Middle frontal gyrus (tissue), 1 donor: Measurements from ENCODE around the gene TSNAX.
"Not testable (repeated sequence)": the region's sequence is repeated elsewhere in the genome, so short reads cannot be mapped to it uniquely, and the experiment has no call there.

ENCODE experiments used
- DNase-seq: peaks from one replicate; pipeline ENCODE4 v3.0.0-alpha.2; 2015; ENCODE audit warnings: low spot score; ENCODE audit errors: extremely low spot score

The TSNAX gene

DNA sequence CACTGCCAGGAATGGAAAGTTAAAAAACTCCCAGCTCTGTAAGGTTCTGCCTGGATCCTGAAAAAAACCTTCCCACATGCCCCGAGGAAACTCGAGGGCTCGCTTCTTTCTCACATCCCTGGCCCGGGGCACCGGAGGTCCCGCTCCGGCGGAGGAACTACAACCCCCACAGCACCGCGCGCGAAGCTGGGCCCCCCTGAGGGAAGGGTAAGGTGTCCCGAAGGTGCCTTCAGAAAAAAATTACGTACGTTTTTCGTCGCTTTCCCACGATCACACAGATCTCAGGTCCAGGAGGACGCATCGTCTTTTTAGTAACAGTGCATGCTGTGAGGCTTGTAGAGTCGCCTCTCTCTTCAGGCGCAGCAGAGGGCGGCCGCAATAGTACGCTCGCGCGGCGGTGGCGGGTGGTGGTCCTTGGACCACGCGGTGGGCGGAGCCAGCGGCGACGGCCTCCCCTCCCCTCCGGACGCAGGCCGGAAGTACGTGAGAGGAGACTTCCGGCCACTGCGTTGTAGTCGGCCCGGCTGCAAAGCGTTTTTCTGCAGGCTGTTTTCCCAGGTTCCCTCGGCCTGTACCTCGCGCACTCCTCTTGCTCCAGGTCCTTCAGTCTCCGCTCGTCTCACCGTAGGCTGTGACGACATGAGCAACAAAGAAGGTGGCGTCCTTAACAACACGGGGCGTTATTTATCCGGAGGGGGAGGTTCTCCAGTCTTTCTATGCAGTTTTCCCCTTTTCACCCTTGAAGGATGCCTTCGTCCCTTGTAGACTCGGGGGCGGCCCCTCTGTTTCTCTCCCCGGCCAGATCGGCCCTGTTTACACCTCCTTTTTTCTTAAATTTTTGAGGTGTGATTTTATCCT, at the start of gene TSNAX:
Gene TSNAX (plus strand): TSS at position 498 of the 858 bp plus-strand sequence. CDS start 142 bp downstream, at position 640.
- peak; percentile 86 for DNase-seq

DNA sequence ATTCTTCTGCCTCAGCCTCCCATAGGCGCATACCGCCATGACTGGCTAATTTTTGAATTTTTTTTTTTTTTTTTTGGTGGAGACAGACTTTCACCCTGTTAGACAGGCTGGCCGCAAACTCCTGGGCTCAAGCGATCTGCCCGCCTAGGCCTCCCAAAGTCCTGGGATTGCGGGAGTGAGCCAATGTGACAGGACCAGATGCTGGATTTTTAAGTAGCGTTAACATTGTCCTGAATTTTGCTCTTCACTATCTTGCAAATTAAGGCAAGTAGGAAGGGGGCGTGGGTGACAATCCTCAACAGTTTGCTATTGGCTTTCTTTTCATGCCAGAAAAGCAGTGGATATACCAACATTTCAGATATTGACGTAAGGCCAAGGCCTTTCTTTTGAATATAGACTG, 49.7 kb upstream of the TSNAX start:
- DNase-seq, result no peak

- DNase-seq, result no peak
Measured at GRCh38 chr1:231480008-231480407, 48.5 kb upstream of the TSNAX start.

DNA sequence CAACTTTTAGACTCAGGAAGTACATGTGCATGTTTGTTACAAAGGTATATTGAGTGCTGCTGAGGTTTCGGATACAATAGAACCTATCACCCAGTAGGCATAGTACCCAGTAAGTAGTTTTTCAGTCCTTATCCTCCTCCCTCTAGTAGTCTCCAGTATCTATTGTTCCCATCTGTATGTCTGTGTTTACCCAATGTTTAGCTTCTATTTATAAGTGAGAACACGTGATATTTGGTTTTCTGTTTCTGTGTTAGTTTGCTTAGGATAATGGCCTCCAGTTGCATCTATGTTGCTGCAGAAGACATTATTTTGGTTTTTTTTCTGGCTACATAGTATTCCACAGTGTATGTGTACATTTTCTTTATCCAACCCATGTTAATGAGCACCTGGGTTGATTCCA, 47.2 kb upstream of the TSNAX start:
- no peak for DNase-seq

DNA sequence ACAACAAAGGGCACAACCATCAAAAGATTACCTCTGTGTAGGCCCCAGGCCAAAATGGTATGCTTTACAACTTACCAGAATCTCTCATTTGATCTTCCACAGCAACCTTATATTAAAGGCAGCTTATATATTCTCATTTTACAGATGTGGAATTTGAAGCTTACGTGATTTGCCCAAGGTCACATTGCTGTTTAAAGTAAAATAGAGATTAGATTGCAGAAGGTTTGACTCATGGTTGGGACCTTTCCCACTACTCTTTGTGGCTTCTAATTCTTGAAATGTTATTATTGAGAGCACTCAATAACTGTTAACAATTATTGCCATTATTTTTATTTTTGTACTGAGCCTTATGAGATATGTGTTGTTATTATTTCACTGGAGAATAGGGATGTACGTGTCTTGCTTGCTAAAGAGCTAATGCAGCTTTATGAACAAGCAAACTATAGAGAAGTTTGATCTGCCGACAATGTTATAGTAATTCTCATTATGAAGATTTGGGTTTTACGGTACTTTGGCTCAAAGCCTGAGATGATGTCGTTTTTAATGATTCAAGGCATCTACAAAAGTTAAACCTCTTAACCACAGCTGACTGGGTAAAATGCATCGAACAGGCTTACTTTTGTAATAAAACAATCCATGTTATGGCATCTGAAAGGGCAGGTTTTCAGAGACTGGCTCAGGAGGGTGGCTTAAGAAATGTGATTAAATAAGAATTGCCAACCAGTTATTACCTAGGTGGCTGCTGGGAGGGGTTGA, 43.3 kb upstream of the TSNAX start:
- DNase-seq, result no peak

DNA sequence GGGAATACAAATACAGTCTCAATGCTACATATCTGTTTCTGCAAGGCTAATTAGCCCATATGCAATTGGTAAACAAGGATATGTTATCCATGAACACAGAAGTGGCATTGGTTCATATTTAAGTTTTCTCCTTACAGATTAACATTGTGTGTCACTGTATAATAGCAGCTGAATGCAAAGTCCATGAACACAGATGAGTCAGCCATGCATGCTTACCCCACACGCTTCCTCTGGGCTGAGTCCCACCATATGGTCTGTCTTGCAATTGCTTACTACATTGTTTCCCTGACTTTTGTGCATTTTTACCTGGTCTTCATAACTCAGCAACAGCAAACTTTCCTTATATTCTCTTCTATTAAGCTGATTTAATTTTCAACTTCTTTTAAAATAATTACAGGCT, 41.5 kb upstream of the TSNAX start:
- DNase-seq, result no peak

GRCh38 chr1:231487910-231488309, 40.6 kb upstream of the TSNAX start:
- DNase-seq, result no peak

DNA sequence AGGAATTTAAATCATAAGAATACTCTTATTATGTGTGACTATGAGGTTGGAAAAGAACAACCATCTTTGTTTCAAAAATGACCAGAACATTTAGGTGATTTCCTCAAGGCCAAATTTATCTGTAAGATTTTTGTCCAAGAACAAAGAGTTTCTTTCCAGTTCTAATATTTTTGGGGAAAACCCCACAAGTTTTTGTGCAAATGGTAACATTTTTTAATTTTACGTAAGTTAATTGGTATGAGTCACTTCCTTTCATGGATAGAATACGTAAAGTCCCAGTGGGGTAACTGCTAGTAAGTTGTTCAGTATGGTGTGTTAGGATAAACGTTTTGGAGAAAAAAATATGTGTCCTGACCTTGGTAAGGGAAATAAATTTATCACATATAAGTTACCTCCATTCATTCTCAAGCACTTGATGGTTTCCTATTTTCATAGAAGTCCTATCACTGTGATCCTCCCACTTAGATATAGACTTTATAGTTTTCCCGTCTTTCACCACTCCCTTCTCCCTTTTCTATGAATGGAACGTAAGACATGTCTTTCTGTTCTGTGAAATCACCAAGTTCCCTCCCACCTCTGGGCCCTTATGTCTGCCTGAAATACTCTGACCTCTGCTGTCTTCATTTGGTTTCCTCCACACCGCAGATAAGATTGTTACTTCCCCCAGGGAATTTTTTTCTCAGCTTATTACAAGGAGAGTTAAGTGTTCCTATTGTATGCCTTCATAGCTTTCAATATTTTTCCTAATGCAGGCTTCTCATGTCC, 34.9 kb upstream of the TSNAX start:
- no peak for DNase-seq

- no peak for DNase-seq
Measured at GRCh38 chr1:231494439-231495110, 33.9 kb upstream of the TSNAX start.

GRCh38 chr1:231497629-231498152, 30.8 kb upstream of the TSNAX start:
- no peak for DNase-seq

- no peak for DNase-seq
Measured at GRCh38 chr1:231499148-231499763, 29.2 kb upstream of the TSNAX start.

- DNase-seq, result no peak
Measured at GRCh38 chr1:231500666-231501065, 27.8 kb upstream of the TSNAX start.

GRCh38 chr1:231503168-231503567, 25.3 kb upstream of the TSNAX start:
- not testable (repeated sequence) for DNase-seq

DNA sequence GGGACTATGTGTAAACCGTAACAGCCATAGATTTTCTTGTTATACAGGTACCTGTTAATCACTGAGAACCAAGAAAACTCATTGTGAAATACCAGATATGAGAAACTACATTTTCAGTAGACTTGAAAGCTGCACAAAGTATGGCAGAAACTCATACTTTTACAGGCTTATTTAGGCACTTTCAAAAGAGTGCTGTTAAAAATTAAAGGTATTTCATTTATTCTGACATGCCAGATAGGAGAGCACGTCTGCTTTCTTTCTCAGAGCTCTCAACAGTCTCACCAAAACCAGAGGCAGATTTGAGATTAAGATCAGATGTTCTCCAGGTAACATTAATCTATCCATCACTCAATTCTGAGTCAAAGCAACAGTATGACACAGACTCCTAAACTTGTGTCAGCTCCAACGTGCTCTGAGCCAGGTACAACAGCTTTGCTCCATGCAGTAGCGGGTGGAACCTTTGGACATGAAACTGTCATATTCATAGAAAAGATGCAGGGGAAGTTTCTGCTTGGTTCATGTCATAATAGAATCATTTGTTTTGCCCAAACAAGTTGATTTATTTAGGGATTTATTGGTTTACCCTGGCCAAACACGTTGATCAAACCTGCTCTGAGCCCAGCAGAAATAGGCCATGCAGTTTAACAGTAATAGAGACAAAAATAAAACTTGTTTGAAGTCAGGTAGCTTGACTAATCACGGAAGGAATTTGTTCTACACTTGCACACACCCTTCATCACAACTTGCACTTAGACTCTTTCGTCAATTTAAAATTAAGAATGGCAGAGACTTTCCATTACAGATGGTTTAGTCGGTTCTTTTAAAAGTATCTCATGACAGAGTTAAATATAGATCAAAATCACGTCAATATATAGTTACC, 20.8 kb upstream of the TSNAX start:
- DNase-seq, result no peak

- DNase-seq, result no peak
Measured at GRCh38 chr1:231508497-231508896, 20.0 kb upstream of the TSNAX start.

- DNase-seq, result no peak
Measured at GRCh38 chr1:231508941-231509340, 19.5 kb upstream of the TSNAX start.

GRCh38 chr1:231512147-231512698, 16.2 kb upstream of the TSNAX start:
- no peak for DNase-seq

DNA sequence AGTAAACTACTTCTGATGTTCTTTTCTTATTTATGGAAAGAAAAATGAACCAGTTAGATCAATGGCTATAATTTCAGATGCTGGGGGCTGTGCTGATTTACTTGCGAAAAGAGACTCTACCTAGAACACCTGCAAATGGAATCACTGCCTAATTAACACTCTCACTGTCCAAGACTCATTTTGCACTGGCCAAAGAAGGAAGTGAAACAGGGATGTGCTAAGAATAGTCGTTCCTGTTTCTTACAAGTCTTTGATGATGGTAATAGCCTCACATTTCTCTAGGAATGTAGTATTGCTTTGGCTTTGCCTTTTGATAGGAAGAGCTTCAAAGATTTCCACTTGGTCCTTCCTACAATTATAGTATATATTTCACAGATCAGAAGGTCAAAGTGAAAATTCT, 12.7 kb upstream of the TSNAX start:
- DNase-seq, result no peak

- DNase-seq, result no peak
Measured at GRCh38 chr1:231517076-231517475, 11.4 kb upstream of the TSNAX start.
